ENCODE results near the gene OXA1L. TPM values are rescaled to one million over a fixed set of nuclear protein-coding genes. Genes with fewer than 3 reads are reported as not detected.
"Not testable (repeated sequence)": the region's sequence is repeated elsewhere in the genome, so short reads cannot be mapped to it uniquely, and the experiment has no call there.

Gene OXA1L
- total RNA-seq, 1 donor from 2014 or later, result 115 TPM

GRCh38 chr14:22772725-22773124 is 6.2 kb downstream of the OXA1L start:
- Mint-ChIP-seq H3K27me3 (ENCODE audit: low read depth) (no peaks in the 10 kb centered on the region), H3K36me3 (peaks cover 30% of the 10 kb centered on the region), H3K9me3 (no peaks in the 10 kb centered on the region), H3K27ac (no peak overlapping the region), H3K4me3 (no peak overlapping the region), H3K4me1 (peaks cover 7% of the 10 kb centered on the region)
- no peak for TF ChIP-seq CTCF (IDR thresholded peaks at IDR 0.05; ENCODE audit: unreplicated experiment)
- DNase-seq (ENCODE audit: low spot score in 2 of 2, unreplicated experiment in 2 of 2), result no peak

GRCh38 chr14:22773162-22774010 is 6.9 kb downstream of the OXA1L start:
- DNase-seq (ENCODE audit: low spot score in 2 of 2, unreplicated experiment in 2 of 2), result no peak
- Mint-ChIP-seq H3K27me3 (ENCODE audit: low read depth) (no peaks in the 10 kb centered on the region), H3K27ac (no peak overlapping the region), H3K4me3 (no peak overlapping the region), H3K36me3 (peaks cover 30% of the 10 kb centered on the region), H3K9me3 (no peaks in the 10 kb centered on the region), H3K4me1 (peaks cover 3% of the 10 kb centered on the region)
- no peak for TF ChIP-seq CTCF (IDR thresholded peaks at IDR 0.05; ENCODE audit: unreplicated experiment)

GRCh38 chr14:22774011-22774706 is 7.7 kb downstream of the OXA1L start:
- H3K27me3 Mint-ChIP-seq (ENCODE audit: low read depth), result no peaks in the 10 kb centered on the region
- H3K4me3 Mint-ChIP-seq, result no peak overlapping the region
- no peak for TF ChIP-seq CTCF (IDR thresholded peaks at IDR 0.05; ENCODE audit: unreplicated experiment)
- no peak overlapping the region for H3K27ac Mint-ChIP-seq
- H3K4me1 Mint-ChIP-seq, result no peaks in the 10 kb centered on the region
- H3K9me3 Mint-ChIP-seq, result no peaks in the 10 kb centered on the region
- H3K36me3 Mint-ChIP-seq, result peaks cover 28% of the 10 kb centered on the region
- DNase-seq (ENCODE audit: low spot score in 2 of 2, unreplicated experiment in 2 of 2), result no peak

- no peak for DNase-seq (ENCODE audit: low spot score in 2 of 2, unreplicated experiment in 2 of 2)
- Mint-ChIP-seq H3K9me3 (no peaks in the 10 kb centered on the region), H3K27ac (no peak overlapping the region), H3K4me1 (no peaks in the 10 kb centered on the region), H3K27me3 (ENCODE audit: low read depth) (no peaks in the 10 kb centered on the region), H3K36me3 (peaks cover 8% of the 10 kb centered on the region), H3K4me3 (no peak overlapping the region)
- TF ChIP-seq CTCF (IDR thresholded peaks at IDR 0.05; ENCODE audit: unreplicated experiment), result no peak
These were observed 9.7 kb downstream of the OXA1L start for GRCh38 chr14:22776215-22776614.

- not testable (repeated sequence) for H3K27me3 Mint-ChIP-seq (ENCODE audit: low read depth); H3K4me1 Mint-ChIP-seq; H3K36me3 Mint-ChIP-seq; DNase-seq (ENCODE audit: low spot score in 2 of 2, unreplicated experiment in 2 of 2); H3K4me3 Mint-ChIP-seq; H3K27ac Mint-ChIP-seq; H3K9me3 Mint-ChIP-seq
These were observed 10.4 kb downstream of the OXA1L start for GRCh38 chr14:22776849-22777248.

- Mint-ChIP-seq H3K36me3 (no peaks in the 10 kb centered on the region), H3K27me3 (ENCODE audit: low read depth) (no peaks in the 10 kb centered on the region), H3K27ac (no peak overlapping the region), H3K9me3 (no peaks in the 10 kb centered on the region), H3K4me3 (no peak overlapping the region), H3K4me1 (no peaks in the 10 kb centered on the region)
- no peak for DNase-seq (ENCODE audit: low spot score in 2 of 2, unreplicated experiment in 2 of 2)
- TF ChIP-seq CTCF (IDR thresholded peaks at IDR 0.05; ENCODE audit: unreplicated experiment), result no peak
These were observed 11.6 kb downstream of the OXA1L start for GRCh38 chr14:22778084-22778483.
